Bone marrow (tissue), 2 donors: ENCODE data around the gene TBC1D14.

Source experiments
- DNase-seq, 2 donors: peaks; one replicate each; lab custom pipeline; 2025; lab: John Stamatoyannopoulos, UW

TBC1D14 gene

GRCh38 chr4:7042503-7043283 lies 133.1 kb downstream of the TBC1D14 start:
- peak; percentile 93 to 94 for DNase-seq

DNA sequence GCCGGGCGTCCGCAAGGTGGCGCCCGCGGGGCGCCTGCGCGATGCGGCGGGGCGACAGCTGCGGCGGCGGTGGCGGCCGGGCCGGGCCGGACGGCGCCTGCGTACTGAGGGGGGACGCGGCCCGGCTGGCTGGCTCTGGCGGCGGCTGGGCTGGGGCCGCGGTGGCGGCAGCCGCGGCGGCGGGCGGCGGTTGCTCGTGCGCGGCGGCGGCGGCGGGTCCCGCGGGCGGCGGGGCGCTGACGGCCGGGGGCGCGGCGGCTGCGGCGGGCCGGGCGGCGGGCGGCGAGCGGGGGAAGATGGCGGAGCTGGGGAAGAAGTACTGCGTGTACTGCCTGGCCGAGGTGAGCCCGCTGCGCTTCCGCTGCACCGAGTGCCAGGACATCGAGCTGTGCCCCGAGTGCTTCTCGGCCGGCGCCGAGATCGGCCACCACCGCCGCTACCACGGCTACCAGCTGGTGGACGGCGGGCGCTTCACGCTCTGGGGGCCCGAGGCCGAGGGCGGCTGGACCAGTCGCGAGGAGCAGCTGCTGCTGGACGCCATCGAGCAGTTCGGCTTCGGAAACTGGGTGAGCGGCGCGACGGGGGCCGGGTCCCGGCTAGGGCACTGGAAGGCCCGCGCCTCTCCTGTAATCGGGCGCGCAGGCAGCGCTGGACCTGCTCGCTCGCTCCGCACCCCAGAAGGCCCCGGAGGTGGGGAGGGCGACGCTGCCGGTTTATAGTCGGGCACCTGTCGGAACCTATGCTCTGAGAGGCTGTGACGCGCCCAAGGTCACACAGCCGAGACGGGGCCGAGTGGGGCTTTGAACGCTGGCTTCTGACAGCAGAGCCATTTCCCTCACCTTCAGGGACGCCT lies 133.9 kb downstream of the TBC1D14 start, which contains the start of gene TADA2B:
Gene TADA2B (plus strand): TSS at position 89 of the 853 bp plus-strand sequence. CDS start 208 bp downstream, at position 297.
- peak in 1 of 2 donors; percentile 38 for DNase-seq

GRCh38 chr4:7044137-7044930 lies 134.7 kb downstream of the TBC1D14 start:
- DNase-seq: no peak

DNA sequence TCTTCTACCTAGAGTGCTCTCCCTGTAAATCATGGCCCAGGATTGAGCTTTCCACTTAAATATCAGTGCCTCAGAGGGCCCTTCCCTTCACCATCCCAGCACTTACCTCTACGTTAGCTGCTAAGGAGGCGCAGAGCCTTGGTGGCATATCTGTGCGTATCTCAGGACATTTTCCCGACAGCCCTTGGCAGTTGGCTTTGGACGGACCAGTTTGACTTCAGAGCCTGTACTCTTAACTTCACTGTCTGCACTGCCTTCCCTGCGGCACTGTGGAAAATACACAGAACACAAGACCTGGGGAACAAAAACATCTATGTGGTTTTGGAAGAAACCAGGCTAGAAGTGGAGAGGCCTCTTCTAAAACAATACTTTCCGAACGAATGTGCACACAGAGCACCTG lies 135.9 kb downstream of the TBC1D14 start:
- no peak for DNase-seq

- DNase-seq: no peak
These were observed 136.6 kb downstream of the TBC1D14 start for GRCh38 chr4:7045961-7046921.

- DNase-seq: no peak
These were observed 137.3 kb downstream of the TBC1D14 start for GRCh38 chr4:7046971-7047370.

- DNase-seq: no peak
These were observed 139.0 kb downstream of the TBC1D14 start for GRCh38 chr4:7048642-7049041.

GRCh38 chr4:7049295-7049694 lies 139.7 kb downstream of the TBC1D14 start:
- no peak for DNase-seq

GRCh38 chr4:7049739-7050138 lies 140.1 kb downstream of the TBC1D14 start:
- no peak for DNase-seq

DNA sequence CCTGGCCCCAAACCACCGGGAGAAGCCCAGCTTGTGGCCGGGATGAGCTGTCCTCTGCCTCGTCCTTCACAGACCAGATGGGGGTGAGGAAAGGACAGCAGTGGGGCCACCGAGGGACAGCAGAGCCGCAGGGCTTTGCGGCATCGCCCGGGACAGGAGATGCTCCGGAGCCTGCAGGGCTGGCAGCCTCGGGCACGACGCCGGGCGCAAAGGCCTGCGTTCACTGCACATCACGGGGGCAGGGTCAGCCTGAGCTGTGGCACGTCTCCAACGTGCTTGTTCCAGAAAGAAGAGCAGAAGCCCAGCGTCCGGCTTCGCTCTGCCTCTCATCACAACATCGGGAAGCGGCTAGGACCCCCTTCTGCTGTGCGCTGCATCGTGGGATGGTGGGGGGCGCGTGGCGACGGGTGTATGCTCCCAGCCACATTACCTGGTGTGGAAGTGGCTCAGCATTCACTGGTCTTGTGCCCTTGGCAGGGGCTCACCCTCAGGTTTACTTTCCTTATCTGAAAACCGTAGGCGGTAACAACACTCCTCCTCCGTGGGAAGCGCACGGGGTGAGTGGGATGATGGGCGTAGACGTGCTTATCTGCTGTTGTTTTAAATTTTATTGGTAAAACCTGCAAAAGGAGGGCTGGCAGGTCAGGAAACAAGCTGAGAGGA lies 141.0 kb downstream of the TBC1D14 start:
- DNase-seq: no peak

DNA sequence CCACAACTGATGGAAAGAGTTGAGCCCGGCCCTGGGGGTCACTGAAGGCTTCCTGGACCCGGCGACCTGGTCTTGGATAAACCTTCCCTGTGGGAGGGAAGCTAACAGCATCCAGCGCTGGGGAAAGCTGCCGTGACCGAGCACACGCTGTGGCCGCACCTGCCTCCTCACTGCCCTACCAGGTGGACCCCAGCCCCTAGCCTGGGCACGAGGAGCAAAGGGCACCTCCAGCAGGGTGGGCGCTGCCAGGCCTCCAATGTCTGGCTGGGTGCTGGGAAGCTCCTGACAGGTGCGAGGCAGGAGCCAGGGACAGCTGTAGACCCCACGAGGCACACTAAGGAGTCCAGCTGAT lies 141.5 kb downstream of the TBC1D14 start:
- DNase-seq: no peak

- no peak for DNase-seq
These were observed 142.3 kb downstream of the TBC1D14 start for GRCh38 chr4:7051905-7052304.

GRCh38 chr4:7052313-7052712 lies 142.7 kb downstream of the TBC1D14 start:
- DNase-seq: no peak

GRCh38 chr4:7052923-7053715 lies 143.5 kb downstream of the TBC1D14 start:
- peak; percentile 18 to 35 for DNase-seq

DNA sequence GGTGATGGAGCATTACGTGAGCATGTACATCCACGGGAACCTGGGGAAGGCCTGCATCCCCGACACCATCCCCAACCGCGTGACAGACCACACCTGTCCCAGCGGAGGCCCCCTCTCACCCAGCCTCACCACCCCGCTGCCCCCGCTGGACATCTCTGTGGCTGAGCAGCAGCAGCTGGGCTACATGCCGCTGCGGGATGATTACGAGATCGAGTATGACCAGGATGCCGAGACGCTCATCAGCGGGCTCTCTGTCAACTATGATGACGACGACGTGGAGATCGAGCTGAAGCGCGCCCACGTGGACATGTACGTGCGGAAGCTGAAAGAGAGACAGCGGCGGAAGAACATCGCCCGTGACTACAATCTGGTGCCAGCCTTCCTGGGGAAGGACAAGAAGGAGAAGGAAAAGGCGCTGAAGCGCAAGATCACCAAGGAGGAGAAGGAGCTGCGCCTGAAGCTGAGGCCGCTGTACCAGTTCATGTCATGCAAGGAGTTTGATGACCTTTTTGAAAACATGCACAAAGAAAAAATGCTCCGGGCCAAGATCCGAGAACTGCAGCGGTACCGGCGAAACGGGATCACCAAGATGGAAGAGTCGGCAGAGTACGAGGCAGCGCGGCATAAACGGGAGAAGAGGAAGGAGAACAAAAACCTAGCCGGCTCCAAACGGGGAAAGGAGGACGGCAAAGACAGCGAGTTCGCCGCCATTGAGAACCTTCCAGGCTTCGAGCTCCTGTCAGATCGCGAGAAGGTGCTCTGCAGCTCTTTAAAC lies 144.7 kb downstream of the TBC1D14 start:
- DNase-seq: no peak

- peak in 1 of 2 donors; percentile 10 for DNase-seq
These were observed 145.7 kb downstream of the TBC1D14 start for GRCh38 chr4:7055111-7055989.

GRCh38 chr4:7055990-7056325 lies 146.3 kb downstream of the TBC1D14 start:
- DNase-seq: no peak

- DNase-seq: no peak
These were observed 149.2 kb downstream of the TBC1D14 start for GRCh38 chr4:7058792-7059191.
